HCT116 (cell line): ENCODE results near the gene PGRMC2. TPM values are rescaled to one million over a fixed set of nuclear protein-coding genes. Genes with fewer than 3 reads are reported as not detected.

Experiments used
- ATAC-seq: fragments of 200-7000 bp; cut with Tn5 transposase; 2 replicates; pipeline ENCODE4 v1.9.1; 2020; ENCODE audit warnings: mild to moderate bottlenecking, moderate library complexity
- BruUV-seq: library from RNA; stranded (reverse); fragments of 400-500 nt; replicated peaks from 2 replicates; lab custom pipeline; 2021; lab: Mats Ljungman, UMichigan
- CTCF ChIA-PET: fragments of 300-600 bp; sonication (Branson Sonifier 250); formaldehyde crosslinking; loops from one replicate; lab custom pipeline; 2021; ENCODE audit warnings: antibody characterized with exemption; lab: Charles Lee
- POLR2A ChIA-PET: fragments of 300-600, 350-600 bp; sonication (Branson Sonifier 250); formaldehyde crosslinking; loops from one replicate; lab custom pipeline; 2021; ENCODE audit warnings: antibody characterized with exemption; lab: Charles Lee
- RAD21 ChIA-PET, 2 experiments: fragments of 300-600 bp; sonication (Branson Sonifier 250); formaldehyde crosslinking; loops; one replicate each; lab custom pipeline; 2023; ENCODE audit warnings: low total read pairs in 2 of 2; ENCODE audit not compliant: uncharacterized antibody in 2 of 2, unreplicated experiment in 2 of 2, low non-redundant PET in 1 of 2; lab: Charles Lee
- DNase-seq: peaks from one replicate; pipeline ENCODE4 v3.0.0-alpha.2; 2010; ENCODE audit warnings: low read depth, low spot score
- H2AFZ ChIP-seq: fragments of 200-600 bp; shearing (Covaris generic), sonication (generic); 2 replicates; pipeline ENCODE4 v1.6.1; 2017; ENCODE audit warnings: low read depth, mixed run types, mixed read lengths, antibody characterized with exemption, low read length; ENCODE audit not compliant: poor library complexity, severe bottlenecking
- H3K27ac ChIP-seq: 2 replicates; pipeline ENCODE4 v1.5.1; 2012; ENCODE audit warnings: low read depth, low read length
- H3K27me3 ChIP-seq: fragments of 200-600 bp; sonication (generic); 2 replicates; pipeline ENCODE4 v1.6.1; 2016; ENCODE audit warnings: mixed run types, low read length, mixed read lengths; ENCODE audit not compliant: insufficient read depth
- H3K36me3 ChIP-seq, 2 experiments: fragments of 200-500 bp in 1 of 2; fragments of 200-600 bp in 1 of 2; sonication (Bioruptor generic) in 1 of 2; sonication (generic) in 1 of 2; 2 replicates each; pipeline versions ENCODE4 v1.5.1 to v1.6.1; 2014 to 2016; ENCODE audit warnings: low read length in 2 of 2, inconsistent platforms in 1 of 2, mixed read lengths in 1 of 2, mixed run types in 1 of 2; ENCODE audit not compliant: insufficient read depth in 2 of 2, control insufficient read depth in 1 of 2
- H3K4me1 ChIP-seq, 2 experiments: fragments of 200-600 bp in 1 of 2; sonication (generic) in 1 of 2; 2 replicates each; pipeline versions ENCODE4 v1.5.1 to v1.6.1; 2012 to 2017; ENCODE audit warnings: low read length in 2 of 2, inconsistent platforms in 1 of 2, mild to moderate bottlenecking in 1 of 2, mixed read lengths in 1 of 2, mixed run types in 1 of 2, moderate library complexity in 1 of 2; ENCODE audit not compliant: insufficient read depth in 2 of 2, control insufficient read depth in 1 of 2
- H3K4me2 ChIP-seq: fragments of 200-600 bp; sonication (generic); 2 replicates; pipeline ENCODE4 v1.6.1; 2017; ENCODE audit warnings: mixed run types, low read length, mixed read lengths
- H3K4me3 ChIP-seq, 2 experiments: fragments of 200-600 bp in 1 of 2; sonication (generic) in 1 of 2; replicated peaks in 1 of 2; 2 replicates each; pipeline ENCODE4 v1.5.1; 2011 to 2016; ENCODE audit warnings: low read length in 2 of 2, control low read depth in 1 of 2, low read depth in 1 of 2, mild to moderate bottlenecking in 1 of 2, mixed read lengths in 1 of 2, mixed run types in 1 of 2
- H3K79me2 ChIP-seq: fragments of 200-600 bp; sonication (generic); 2 replicates; pipeline ENCODE4 v1.6.1; 2017; ENCODE audit warnings: mild to moderate bottlenecking, mixed run types, low read length, moderate library complexity, mixed read lengths; ENCODE audit not compliant: insufficient read depth
- H3K9ac ChIP-seq: fragments of 200-600 bp; sonication (generic); 2 replicates; pipeline ENCODE4 v1.6.1; 2016; ENCODE audit warnings: low read length, mixed read lengths
- H3K9me2 ChIP-seq: fragments of 200-600 bp; sonication (generic), shearing (Covaris generic); 2 replicates; pipeline ENCODE4 v1.6.1; 2017; ENCODE audit warnings: mixed run types, mild to moderate bottlenecking, moderate library complexity; ENCODE audit not compliant: insufficient read depth
- H3K9me3 ChIP-seq, 2 experiments: fragments of 200-500 bp in 1 of 2; fragments of 200-600 bp in 1 of 2; sonication (Bioruptor generic) in 1 of 2; sonication (generic) in 1 of 2; 2 replicates each; pipeline ENCODE4 v1.6.1; 2014 to 2017; ENCODE audit warnings: low read length in 2 of 2, mixed read lengths in 2 of 2, inconsistent platforms in 1 of 2, low read depth in 1 of 2, mild to moderate bottlenecking in 1 of 2, mixed run types in 1 of 2, moderate library complexity in 1 of 2; ENCODE audit not compliant: control insufficient read depth in 1 of 2, insufficient read depth in 1 of 2
- H4K20me1 ChIP-seq: fragments of 200-600 bp; sonication (generic), shearing (Covaris generic); 2 replicates; pipeline ENCODE4 v1.6.1; 2017; ENCODE audit warnings: mixed run types, mild to moderate bottlenecking, moderate library complexity; ENCODE audit not compliant: insufficient read depth
- CBX3 ChIP-seq: IDR thresholded peaks from 2 replicates; pipeline ENCODE4 v1.6.1; 2012; ENCODE audit warnings: low read depth
- CEBPB ChIP-seq: IDR thresholded peaks from 2 replicates; pipeline ENCODE4 v1.6.1; 2012; ENCODE audit warnings: low read depth
- EZH2 ChIP-seq: fragments of 200-600 bp; sonication (generic); IDR thresholded peaks from 2 replicates; pipeline ENCODE4 v1.6.1; 2017; ENCODE audit warnings: antibody characterized with exemption, mixed run types
- EZH2phosphoT487 ChIP-seq: fragments of 200-600 bp; IDR thresholded peaks from 2 replicates; pipeline ENCODE4 v1.6.1; 2018; ENCODE audit warnings: antibody characterized with exemption, borderline replicate concordance
- POLR2A ChIP-seq: IDR thresholded peaks from 2 replicates; pipeline ENCODE4 v1.7.0; 2011; ENCODE audit warnings: borderline replicate concordance; ENCODE audit not compliant: insufficient read depth, insufficient read length; ENCODE audit errors: extremely low read depth
- POLR2AphosphoS5 ChIP-seq: IDR thresholded peaks from 2 replicates; pipeline ENCODE4 v1.6.1; 2011; ENCODE audit warnings: mild to moderate bottlenecking, low read depth, low read length, moderate library complexity
- RAD21 ChIP-seq: IDR thresholded peaks from 2 replicates; pipeline ENCODE4 v1.6.1; 2012; ENCODE audit warnings: low read depth, mild to moderate bottlenecking
- SIN3A ChIP-seq: IDR thresholded peaks from 2 replicates; pipeline ENCODE4 v1.6.1; 2012; ENCODE audit warnings: low read depth
- YY1 ChIP-seq: IDR thresholded peaks from 2 replicates; pipeline ENCODE4 v1.6.1; 2011; ENCODE audit warnings: low read length, low read depth, moderate library complexity, mild to moderate bottlenecking; ENCODE audit not compliant: insufficient replicate concordance; ENCODE audit errors: extremely low read depth
- intact Hi-C: fragments of 100-400 bp; cut with micrococcal nuclease; formaldehyde crosslinking; loops from 2 replicates; pipeline ENCODE4 v1.10.0; 2022
- total RNA-seq: library from RNA; stranded (reverse); gene quantifications from one replicate; pipeline ENCODE4 v1.2.1, GENCODE V29; 2021; ENCODE audit not compliant: unreplicated experiment
- TF ChIP-seq, protein P1 (sequence below): IDR thresholded peaks from 2 replicates; pipeline ENCODE4 v1.6.1; 2012
- TF ChIP-seq, protein P2 (sequence below), 3 experiments: fragments of 200-600 bp in 1 of 3; sonication (generic) in 1 of 3; IDR thresholded peaks in 2 of 3; conservative IDR thresholded peaks in 1 of 3; 2 replicates each; pipeline ENCODE4 v1.5.1; 2012 to 2017; ENCODE audit warnings: low read depth in 2 of 3, low read length in 2 of 3, antibody characterized with exemption in 1 of 3, borderline replicate concordance in 1 of 3, control low read depth in 1 of 3, mild to moderate bottlenecking in 1 of 3, mixed read lengths in 1 of 3, mixed run types in 1 of 3, moderate library complexity in 1 of 3; ENCODE audit not compliant: insufficient read depth in 1 of 3
- TF ChIP-seq, protein P3 (sequence below): IDR thresholded peaks from 2 replicates; pipeline ENCODE4 v1.6.1; 2012; ENCODE audit warnings: low read depth

PGRMC2 gene
- total RNA-seq, 1 experiment from 2014 or later = 52.3 TPM

DNA sequence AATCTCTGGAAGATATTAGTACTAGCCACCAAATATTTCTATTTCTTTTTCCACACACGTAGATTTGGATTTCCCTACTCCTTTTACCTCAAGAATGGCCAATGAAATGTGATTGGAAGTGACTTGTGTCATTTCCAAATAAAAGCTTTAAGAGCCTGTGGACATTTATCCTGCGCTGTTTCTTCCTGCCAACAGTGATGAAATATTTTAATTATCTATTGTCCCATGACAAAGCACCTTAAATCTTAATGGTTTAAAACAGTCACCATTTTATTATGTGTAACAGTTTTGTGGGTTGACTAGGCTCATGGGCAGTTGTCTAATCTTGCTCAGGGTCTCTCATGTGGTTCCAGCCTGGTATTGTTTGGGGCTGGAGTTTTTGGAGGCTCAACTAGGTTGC is 3.5 kb upstream of the PGRMC2 start:
- H3K79me2 ChIP-seq = peaks cover 12% of the 10 kb centered on the region
- DNase-seq = no peak
- BruUV-seq = no TSS peak
- no peak overlapping the region for H2AFZ ChIP-seq
- ChIA-PET POLR2A (no interaction called here), CTCF (no interaction called here), RAD21 (no interaction called here)
- H3K9me3 ChIP-seq = no peaks in the 10 kb centered on the region
- intact Hi-C loops = no loop called here
- no peaks in the 10 kb centered on the region for H3K27me3 ChIP-seq
- H3K9me2 ChIP-seq = no peaks in the 10 kb centered on the region
- no peak overlapping the region for H3K27ac ChIP-seq
- H3K4me3 ChIP-seq = no peak overlapping the region
- H3K4me1 ChIP-seq = peaks cover 9 to 13% of the 10 kb centered on the region in 2 experiments; a peak in 3 of 4 replicates
- no peaks in the 10 kb centered on the region for H4K20me1 ChIP-seq
- TF ChIP-seq EZH2 = no peak
- TF ChIP-seq SIN3A = no peak
- no peak for ATAC-seq
- H3K4me2 ChIP-seq = no peak overlapping the region
- H3K9ac ChIP-seq = no peak overlapping the region
- H3K36me3 ChIP-seq = no peaks in the 10 kb centered on the region

DNA sequence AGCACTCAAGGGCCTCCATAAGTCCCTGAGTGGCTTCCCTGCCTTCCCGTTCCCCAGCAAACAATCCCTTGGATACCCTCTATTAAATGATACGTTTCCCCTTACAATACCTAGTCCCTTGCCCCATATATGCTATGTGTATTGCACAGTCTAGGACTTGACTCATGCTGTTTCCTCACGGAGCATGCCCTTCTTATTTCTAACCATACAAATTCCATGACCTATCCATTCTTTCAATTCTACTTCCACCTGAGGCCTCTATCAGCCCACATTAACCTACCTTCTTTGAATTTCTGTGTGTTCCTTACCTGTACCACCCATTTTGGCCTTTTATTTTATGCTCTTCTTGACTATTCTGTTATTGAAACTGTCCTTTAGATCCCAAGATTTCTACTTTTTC is 2.9 kb upstream of the PGRMC2 start:
- RAD21 ChIA-PET = no interaction called here

More for the DNA sequence above, 2.9 kb upstream of the PGRMC2 start:
- no TSS peak for BruUV-seq
- H3K4me3 ChIP-seq = no peak overlapping the region
- CTCF ChIA-PET = no interaction called here
- no peaks in the 10 kb centered on the region for H3K36me3 ChIP-seq
- TF ChIP-seq CBX3 (no peak), POLR2AphosphoS5 (no peak), EZH2 (no peak), SIN3A (no peak), YY1 (no peak), RAD21 (no peak), POLR2A (no peak), CEBPB (no peak), EZH2phosphoT487 (no peak)
- TF ChIP-seq, protein P1, sequence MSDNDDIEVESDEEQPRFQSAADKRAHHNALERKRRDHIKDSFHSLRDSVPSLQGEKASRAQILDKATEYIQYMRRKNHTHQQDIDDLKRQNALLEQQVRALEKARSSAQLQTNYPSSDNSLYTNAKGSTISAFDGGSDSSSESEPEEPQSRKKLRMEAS = no peak
- TF ChIP-seq, protein P2, sequence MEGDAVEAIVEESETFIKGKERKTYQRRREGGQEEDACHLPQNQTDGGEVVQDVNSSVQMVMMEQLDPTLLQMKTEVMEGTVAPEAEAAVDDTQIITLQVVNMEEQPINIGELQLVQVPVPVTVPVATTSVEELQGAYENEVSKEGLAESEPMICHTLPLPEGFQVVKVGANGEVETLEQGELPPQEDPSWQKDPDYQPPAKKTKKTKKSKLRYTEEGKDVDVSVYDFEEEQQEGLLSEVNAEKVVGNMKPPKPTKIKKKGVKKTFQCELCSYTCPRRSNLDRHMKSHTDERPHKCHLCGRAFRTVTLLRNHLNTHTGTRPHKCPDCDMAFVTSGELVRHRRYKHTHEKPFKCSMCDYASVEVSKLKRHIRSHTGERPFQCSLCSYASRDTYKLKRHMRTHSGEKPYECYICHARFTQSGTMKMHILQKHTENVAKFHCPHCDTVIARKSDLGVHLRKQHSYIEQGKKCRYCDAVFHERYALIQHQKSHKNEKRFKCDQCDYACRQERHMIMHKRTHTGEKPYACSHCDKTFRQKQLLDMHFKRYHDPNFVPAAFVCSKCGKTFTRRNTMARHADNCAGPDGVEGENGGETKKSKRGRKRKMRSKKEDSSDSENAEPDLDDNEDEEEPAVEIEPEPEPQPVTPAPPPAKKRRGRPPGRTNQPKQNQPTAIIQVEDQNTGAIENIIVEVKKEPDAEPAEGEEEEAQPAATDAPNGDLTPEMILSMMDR (IDR thresholded peaks at IDR 0.05 in 2 of 3, conservative IDR thresholded peaks at IDR 0.05 in 1 of 3; ENCODE audit: borderline replicate concordance in 1 of 3, insufficient read depth in 1 of 3, low read depth in 2 of 3, low read length in 2 of 3) = no peak
- TF ChIP-seq, protein P3, sequence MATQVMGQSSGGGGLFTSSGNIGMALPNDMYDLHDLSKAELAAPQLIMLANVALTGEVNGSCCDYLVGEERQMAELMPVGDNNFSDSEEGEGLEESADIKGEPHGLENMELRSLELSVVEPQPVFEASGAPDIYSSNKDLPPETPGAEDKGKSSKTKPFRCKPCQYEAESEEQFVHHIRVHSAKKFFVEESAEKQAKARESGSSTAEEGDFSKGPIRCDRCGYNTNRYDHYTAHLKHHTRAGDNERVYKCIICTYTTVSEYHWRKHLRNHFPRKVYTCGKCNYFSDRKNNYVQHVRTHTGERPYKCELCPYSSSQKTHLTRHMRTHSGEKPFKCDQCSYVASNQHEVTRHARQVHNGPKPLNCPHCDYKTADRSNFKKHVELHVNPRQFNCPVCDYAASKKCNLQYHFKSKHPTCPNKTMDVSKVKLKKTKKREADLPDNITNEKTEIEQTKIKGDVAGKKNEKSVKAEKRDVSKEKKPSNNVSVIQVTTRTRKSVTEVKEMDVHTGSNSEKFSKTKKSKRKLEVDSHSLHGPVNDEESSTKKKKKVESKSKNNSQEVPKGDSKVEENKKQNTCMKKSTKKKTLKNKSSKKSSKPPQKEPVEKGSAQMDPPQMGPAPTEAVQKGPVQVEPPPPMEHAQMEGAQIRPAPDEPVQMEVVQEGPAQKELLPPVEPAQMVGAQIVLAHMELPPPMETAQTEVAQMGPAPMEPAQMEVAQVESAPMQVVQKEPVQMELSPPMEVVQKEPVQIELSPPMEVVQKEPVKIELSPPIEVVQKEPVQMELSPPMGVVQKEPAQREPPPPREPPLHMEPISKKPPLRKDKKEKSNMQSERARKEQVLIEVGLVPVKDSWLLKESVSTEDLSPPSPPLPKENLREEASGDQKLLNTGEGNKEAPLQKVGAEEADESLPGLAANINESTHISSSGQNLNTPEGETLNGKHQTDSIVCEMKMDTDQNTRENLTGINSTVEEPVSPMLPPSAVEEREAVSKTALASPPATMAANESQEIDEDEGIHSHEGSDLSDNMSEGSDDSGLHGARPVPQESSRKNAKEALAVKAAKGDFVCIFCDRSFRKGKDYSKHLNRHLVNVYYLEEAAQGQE = no peak
- no peaks in the 10 kb centered on the region for H4K20me1 ChIP-seq
- no peak overlapping the region for H3K4me2 ChIP-seq
- POLR2A ChIA-PET = no interaction called here
- H3K9ac ChIP-seq = no peak overlapping the region
- H3K9me2 ChIP-seq = no peaks in the 10 kb centered on the region
- H3K79me2 ChIP-seq = peaks cover 18% of the 10 kb centered on the region
- DNase-seq (no peak), ATAC-seq (no peak)
- H3K27ac ChIP-seq = no peak overlapping the region
- peaks cover 10 to 19% of the 10 kb centered on the region in 2 experiments; a peak in 3 of 4 replicates for H3K4me1 ChIP-seq
- H2AFZ ChIP-seq = no peak overlapping the region
- H3K27me3 ChIP-seq = no peaks in the 10 kb centered on the region
- intact Hi-C loops = no loop called here
- no peaks in the 10 kb centered on the region for H3K9me3 ChIP-seq
